GM12892 (cell line): ENCODE results near the gene WDR20.

Experiments used
- DNase-seq: peaks from one replicate; pipeline ENCODE4 v3.0.0; 2011; ENCODE audit not compliant: insufficient read length
- FAIRE-seq: peaks from 2 replicates; lab custom pipeline; 2011; peaks lifted over from hg19 to GRCh38; lab: Jason Lieb, UNC
- POLR2A ChIP-seq: IDR thresholded peaks from 2 replicates; pipeline ENCODE4 v1.6.1; 2011; ENCODE audit warnings: low read depth, low read length, control low read depth
- POLR2AphosphoS5 ChIP-seq: IDR thresholded peaks from 2 replicates; pipeline ENCODE4 v1.6.1; 2011; ENCODE audit warnings: low read depth, low read length, control low read depth
- TAF1 ChIP-seq: IDR thresholded peaks from 2 replicates; pipeline ENCODE4 v1.6.1; 2011; ENCODE audit warnings: low read depth, mild to moderate bottlenecking, control low read depth, low read length, borderline replicate concordance

WDR20 gene

DNA sequence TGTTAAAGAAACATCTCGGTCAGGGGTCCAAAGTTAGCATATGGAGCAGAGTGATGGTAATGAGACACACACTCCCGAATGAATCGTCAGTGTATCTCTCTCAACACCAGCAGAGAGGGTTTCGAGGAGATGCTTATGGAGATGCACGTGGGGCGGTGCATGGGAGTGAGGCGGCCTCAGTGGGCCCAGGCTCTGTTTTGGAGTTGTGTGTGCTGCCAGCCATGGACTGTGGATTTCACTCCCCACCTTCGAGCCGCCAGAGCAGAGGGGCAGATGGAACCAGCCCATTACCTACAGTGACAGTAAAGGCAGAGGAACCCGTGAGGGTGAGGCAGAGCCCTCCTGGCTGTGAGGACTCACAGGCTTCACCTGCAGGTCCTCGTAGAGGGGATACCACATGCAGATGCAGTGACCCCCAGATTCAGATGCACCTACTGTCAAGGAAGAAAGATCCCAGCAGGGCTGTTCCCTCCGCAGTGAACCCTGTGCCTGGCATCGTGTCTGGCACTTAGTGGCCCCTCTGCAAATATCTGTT, 68.2 kb downstream of the WDR20 start:
- no peak for DNase-seq
- no peak for TF ChIP-seq POLR2AphosphoS5
- no peak for TF ChIP-seq POLR2A
- TF ChIP-seq TAF1, result no peak
- no peak for FAIRE-seq

DNA sequence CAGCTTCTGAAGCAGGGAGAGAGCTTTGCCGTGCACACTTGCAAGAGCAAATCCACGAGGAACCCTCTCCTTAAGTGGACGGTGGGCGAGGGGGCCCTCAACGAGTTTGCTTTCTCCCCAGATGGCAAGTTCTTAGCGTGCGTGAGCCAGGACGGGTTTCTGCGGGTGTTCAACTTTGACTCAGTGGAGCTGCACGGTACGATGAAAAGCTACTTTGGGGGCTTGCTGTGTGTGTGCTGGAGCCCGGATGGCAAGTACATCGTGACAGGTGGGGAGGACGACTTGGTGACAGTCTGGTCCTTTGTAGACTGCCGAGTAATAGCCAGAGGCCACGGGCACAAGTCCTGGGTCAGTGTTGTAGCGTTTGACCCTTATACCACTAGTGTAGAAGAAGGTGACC, 69.0 kb downstream of the WDR20 start:
- DNase-seq, result no peak
- no peak for FAIRE-seq
- TF ChIP-seq POLR2A (no peak), POLR2AphosphoS5 (no peak), TAF1 (no peak)

DNA sequence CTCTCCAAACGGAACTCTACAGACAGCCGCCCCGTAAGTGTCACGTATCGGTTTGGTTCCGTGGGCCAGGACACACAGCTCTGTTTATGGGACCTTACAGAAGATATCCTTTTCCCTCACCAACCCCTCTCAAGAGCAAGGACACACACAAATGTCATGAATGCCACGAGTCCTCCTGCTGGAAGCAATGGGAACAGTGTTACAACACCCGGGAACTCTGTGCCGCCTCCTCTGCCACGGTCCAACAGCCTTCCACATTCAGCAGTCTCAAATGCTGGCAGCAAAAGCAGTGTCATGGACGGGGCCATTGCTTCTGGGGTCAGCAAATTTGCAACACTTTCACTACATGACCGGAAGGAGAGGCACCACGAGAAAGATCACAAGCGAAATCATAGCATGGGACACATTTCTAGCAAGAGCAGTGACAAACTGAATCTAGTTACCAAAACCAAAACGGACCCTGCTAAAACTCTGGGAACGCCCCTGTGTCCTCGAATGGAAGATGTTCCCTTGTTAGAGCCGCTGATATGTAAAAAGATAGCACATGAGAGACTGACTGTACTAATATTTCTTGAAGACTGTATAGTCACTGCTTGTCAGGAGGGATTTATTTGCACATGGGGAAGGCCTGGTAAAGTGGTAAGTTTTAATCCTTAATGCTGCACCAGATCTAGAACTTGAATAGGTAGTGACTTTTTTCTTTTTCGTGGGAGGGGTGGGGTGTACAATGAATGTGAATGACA, 69.7 kb downstream of the WDR20 start:
- FAIRE-seq, result no peak
- no peak for DNase-seq
- no peak for TF ChIP-seq TAF1
- no peak for TF ChIP-seq POLR2A
- TF ChIP-seq POLR2AphosphoS5, result no peak

DNA sequence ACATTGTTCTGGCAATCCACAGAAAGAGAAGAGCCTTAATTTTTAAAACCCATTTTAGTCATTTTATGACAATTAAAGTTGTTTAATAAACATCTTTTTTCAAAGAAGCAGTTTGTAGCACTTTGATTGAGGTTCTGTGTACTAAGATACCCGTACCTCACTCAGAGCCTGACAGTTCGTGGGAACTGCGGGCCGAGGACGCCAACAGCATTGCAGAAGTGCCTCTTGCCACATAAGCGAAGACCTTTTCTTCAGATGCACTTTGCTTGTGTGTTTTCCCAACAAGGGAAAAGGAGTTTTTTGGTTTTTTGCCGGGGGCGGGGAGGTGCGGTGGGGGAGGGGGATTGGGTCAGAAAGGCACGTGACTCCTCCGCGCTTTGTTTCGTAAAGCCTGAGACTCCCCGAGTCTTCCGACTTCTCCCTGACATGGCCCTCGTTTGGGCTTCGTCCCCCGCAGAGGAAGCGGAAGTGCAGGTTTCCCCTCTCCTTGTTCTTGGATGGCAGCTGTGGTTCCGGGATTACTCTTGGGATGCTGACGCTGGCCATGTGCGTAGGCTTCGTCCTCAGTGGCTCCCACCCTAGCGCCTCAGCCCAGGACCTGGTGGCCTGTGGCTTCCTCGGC, 70.8 kb downstream of the WDR20 start:
- TF ChIP-seq POLR2A (no peak), POLR2AphosphoS5 (no peak), TAF1 (no peak)
- FAIRE-seq (no peak), DNase-seq (no peak)

DNA sequence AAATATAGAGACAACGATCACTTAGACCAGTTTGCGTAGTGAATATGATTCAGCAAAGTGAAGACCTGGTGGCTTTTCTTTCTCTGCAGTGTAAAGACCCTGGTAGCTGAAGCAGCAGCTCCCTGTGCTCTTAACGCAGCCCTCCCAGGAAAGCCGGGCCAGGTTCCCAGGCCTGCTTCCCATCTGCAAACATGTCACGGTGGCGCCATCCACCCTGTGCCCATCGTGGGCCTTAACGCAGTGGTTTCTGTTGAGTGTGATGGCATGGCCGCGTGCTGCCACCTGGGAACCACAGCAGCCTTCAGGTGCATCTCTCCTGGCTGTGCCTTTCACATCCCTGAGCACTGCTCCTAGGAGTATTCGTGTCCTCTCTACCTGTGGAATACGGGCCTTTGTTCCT, 71.5 kb downstream of the WDR20 start:
- FAIRE-seq, result no peak
- no peak for TF ChIP-seq TAF1
- TF ChIP-seq POLR2A, result no peak
- no peak for TF ChIP-seq POLR2AphosphoS5

DNA sequence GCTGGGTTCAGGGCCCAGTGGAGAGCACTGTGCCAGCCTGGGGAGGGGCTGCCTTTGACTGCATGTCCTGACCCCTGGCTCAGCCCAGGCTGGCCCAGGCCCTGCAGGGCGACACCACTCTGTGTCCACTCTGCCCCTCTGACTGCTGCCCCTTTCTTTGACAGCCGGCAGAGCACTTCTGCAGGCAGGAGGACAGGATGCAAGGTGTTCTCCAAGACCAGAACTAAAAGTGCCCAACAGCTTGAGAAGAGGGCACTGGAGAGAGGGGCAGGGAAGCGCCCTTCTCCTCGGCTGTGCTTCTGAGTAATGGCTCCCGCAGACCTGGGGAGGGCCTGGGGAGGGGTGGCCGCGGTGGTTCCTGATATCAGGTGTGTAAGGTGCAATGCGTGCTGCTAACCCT, 72.7 kb downstream of the WDR20 start:
- FAIRE-seq (no peak), DNase-seq (no peak)
- TF ChIP-seq TAF1 (no peak), POLR2A (no peak), POLR2AphosphoS5 (no peak)

More for the DNA sequence above, 71.5 kb downstream of the WDR20 start:
- DNase-seq, result no peak

DNA sequence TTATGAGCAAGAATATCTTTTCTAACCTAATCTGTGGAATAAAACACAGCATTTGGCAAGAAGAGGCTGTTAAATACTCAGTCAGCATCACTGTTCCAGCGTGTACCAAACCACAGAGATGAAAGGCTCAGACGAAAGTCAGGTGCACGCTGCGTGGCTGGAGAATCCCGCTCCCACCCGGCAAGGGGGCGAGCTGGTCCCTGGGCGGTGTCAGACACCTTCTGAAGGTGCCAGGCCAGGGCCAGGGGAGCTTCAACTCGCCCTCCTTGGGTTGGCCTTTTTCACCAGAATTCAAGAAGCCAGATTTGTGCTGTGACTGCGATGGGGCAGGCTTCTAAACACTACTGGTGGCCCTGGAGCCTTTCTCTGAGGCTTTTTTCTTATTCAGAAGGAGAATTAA, 73.1 kb downstream of the WDR20 start:
- DNase-seq (no peak), FAIRE-seq (no peak)
- TF ChIP-seq TAF1 (no peak), POLR2A (no peak), POLR2AphosphoS5 (no peak)

DNA sequence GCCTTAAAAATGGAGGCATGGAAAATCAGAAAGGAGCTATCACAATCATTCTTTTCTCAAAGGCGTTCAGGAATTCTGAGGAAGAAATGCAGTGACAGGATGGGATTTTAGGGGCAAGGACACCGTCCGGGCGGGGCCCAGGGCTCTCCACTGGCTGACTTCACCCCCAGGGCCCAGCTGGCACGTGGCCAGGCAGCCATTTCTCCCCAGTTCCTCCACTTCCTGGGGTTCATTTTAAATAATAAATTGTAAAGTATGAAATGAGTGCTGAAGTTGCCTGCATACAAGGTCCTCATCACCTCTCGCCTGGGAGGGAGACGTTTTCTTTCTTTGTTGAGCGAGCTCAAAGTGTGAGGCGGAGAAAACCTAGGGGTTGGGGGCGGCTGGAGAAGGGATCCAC, 73.8 kb downstream of the WDR20 start:
- FAIRE-seq, result no peak

DNA sequence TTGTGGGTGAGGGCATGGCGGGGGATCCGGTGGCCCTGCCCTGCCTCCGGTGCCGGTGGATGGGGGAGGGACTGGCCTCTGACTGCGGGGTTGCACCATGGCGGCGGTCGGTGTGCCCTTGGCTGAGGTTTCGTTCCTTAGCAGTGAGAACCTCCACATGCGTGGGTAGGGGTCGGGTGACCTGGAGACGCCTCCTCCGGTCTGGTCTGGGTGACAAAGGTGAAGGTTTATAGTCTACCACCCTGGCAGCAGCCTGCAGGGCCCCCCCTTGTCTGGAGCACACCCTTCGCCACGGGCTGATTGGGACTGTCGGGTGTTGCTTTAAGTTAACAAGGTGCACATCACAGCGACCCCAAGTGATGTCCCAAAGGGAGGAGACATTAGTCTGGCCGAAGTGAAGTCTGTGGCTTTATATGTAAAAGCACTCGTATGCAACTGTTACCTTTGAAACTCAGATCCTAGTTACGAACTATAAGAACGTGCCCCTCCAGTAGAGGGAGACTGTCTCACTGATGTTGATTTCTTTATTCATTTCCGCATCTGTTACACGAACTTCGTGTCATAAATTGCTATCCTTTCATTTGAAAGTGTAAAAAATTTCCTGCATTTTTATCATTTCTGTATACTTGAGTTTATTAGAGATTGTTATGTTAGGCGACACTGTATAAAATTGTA, 74.4 kb downstream of the WDR20 start:
- no peak for FAIRE-seq
- TF ChIP-seq TAF1, result no peak
- TF ChIP-seq POLR2AphosphoS5, result no peak
- TF ChIP-seq POLR2A, result no peak
- DNase-seq, result no peak

More for the DNA sequence above, 73.8 kb downstream of the WDR20 start:
- DNase-seq, result no peak
- TF ChIP-seq POLR2AphosphoS5 (no peak), TAF1 (no peak)

DNA sequence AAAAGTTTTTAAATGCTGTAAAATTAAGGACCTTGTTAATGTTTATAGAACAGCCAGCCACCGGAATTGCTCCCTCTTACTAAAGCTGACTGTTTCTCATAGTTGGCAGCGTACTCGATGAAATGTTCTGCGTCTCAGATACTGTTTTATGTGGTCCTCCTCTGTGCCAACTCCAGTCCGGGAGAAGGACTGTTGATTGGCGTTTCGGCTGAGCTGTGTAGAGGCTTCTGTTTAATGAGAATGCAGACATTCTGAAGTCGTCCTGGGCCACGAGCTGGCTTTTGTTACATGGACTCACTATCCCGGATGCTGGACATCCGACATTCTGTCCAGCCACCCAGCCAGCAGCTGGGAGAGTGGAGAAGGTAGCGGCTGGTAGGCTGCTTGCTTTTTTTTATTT, 75.4 kb downstream of the WDR20 start:
- FAIRE-seq (no peak), DNase-seq (no peak)
- TF ChIP-seq POLR2AphosphoS5 (no peak), POLR2A (no peak), TAF1 (no peak)

DNA sequence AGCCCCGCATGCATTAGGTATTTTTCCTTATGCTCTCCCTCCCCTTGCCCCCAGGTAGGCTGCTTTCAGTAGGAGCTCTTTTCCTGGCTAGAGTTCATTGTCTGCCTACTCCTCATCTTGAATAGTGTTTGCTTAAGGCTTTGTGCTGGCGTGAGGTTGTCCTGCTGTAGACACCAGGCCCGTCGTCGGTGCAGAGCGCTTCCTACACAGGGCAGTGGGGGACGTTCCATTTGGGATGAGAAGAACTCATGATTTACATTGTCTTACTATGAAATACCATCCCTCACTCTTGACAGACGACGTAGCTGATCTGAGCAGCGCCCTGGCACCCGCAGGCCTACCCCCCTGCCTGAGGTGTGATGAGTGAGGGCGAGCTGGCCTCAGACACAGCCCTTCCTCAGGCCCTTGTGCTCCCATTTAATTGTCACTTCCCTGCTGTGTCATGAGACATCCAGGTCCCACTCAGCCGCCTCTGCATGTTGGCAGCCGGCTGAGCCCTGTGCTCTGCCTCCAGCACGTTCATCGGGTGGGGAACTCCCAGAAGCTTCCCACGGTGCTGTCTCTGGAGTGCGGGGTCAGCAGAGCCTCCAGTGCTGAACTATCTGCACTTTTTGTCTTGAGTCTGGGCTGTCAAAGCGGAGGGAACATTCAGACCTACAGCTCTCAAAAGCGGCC, 76.0 kb downstream of the WDR20 start:
- FAIRE-seq (no peak), DNase-seq (no peak)
- no peak for TF ChIP-seq POLR2A
- no peak for TF ChIP-seq POLR2AphosphoS5
- TF ChIP-seq TAF1, result no peak
